Measurements from ENCODE around the gene RAPGEF5.

The RAPGEF5 gene

GRCh38 chr7:22348379-22348778 lies 8.6 kb downstream of the RAPGEF5 start:
- no peak for DNase-seq

- no peak for DNase-seq
Measured at GRCh38 chr7:22346383-22347107, 10.4 kb downstream of the RAPGEF5 start.

- DNase-seq = no peak
Measured at GRCh38 chr7:22344655-22345054, 12.3 kb downstream of the RAPGEF5 start.

GRCh38 chr7:22343612-22344011 lies 13.3 kb downstream of the RAPGEF5 start:
- no peak for DNase-seq

- no peak for DNase-seq
Measured at GRCh38 chr7:22343071-22343470, 13.9 kb downstream of the RAPGEF5 start.

- DNase-seq = no peak
Measured at GRCh38 chr7:22339725-22340390, 17.1 kb downstream of the RAPGEF5 start.

GRCh38 chr7:22338877-22339276 lies 18.1 kb downstream of the RAPGEF5 start:
- DNase-seq = no peak

- no peak for DNase-seq
Measured at GRCh38 chr7:22338411-22338810, 18.5 kb downstream of the RAPGEF5 start.

- DNase-seq = peak; percentile 46
Measured at GRCh38 chr7:22333680-22334141, 23.2 kb downstream of the RAPGEF5 start.

- DNase-seq = no peak
Measured at GRCh38 chr7:22332461-22332870, 24.5 kb downstream of the RAPGEF5 start.

GRCh38 chr7:22331704-22332103 lies 25.2 kb downstream of the RAPGEF5 start:
- no peak for DNase-seq

- no peak for DNase-seq
Measured at GRCh38 chr7:22330903-22331302, 26.1 kb downstream of the RAPGEF5 start.

GRCh38 chr7:22329816-22330524 lies 27.0 kb downstream of the RAPGEF5 start:
- DNase-seq = no peak

GRCh38 chr7:22326181-22326580 lies 30.8 kb downstream of the RAPGEF5 start:
- DNase-seq = no peak

- DNase-seq = peak; percentile 52
Measured at GRCh38 chr7:22325671-22326070, 31.3 kb downstream of the RAPGEF5 start.

- DNase-seq = no peak
Measured at GRCh38 chr7:22323714-22324113, 33.2 kb downstream of the RAPGEF5 start.

GRCh38 chr7:22320416-22320815 lies 36.5 kb downstream of the RAPGEF5 start:
- no peak for DNase-seq

GRCh38 chr7:22319424-22320403 lies 37.2 kb downstream of the RAPGEF5 start:
- peak; percentile 70 for DNase-seq

- no peak for DNase-seq
Measured at GRCh38 chr7:22318376-22318775, 38.6 kb downstream of the RAPGEF5 start.

- no peak for DNase-seq
Measured at GRCh38 chr7:22317632-22318031, 39.3 kb downstream of the RAPGEF5 start.

GRCh38 chr7:22316914-22317313 lies 40.0 kb downstream of the RAPGEF5 start:
- no peak for DNase-seq

GRCh38 chr7:22307816-22308215 lies 49.1 kb downstream of the RAPGEF5 start:
- DNase-seq = no peak

GRCh38 chr7:22305706-22306105 lies 51.2 kb downstream of the RAPGEF5 start:
- no peak for DNase-seq

Measured in NCI-H1105 (cell line).